K562 (cell line): ENCODE measurements around the gene ATP6V0D1. TPM values are rescaled to one million over a fixed set of nuclear protein-coding genes. Genes with fewer than 3 reads are reported as not detected.

Source experiments
- ATAC-seq: fragments of 200-7000 bp; cut with Tn5 transposase; 3 replicates; pipeline ENCODE4 v1.9.1; 2020; ENCODE audit warnings: moderate library complexity
- BruUV-seq: library from RNA; stranded (reverse); fragments of 400-500 nt; replicated peaks from 2 replicates; lab custom pipeline; 2021; lab: Mats Ljungman, UMichigan
- CTCF ChIA-PET: fragments of 300-600 bp; formaldehyde crosslinking; extraction: SDS; loops from one replicate; lab custom pipeline; 2021; ENCODE audit warnings: low intra/inter-chr PET ratio; lab: Yijun Ruan, JAX
- POLR2A ChIA-PET: fragments of 300-600, 350-650 bp; sonication (Branson Sonifier 250); formaldehyde crosslinking; extraction: SDS; loops from one replicate; lab custom pipeline; 2021; ENCODE audit warnings: antibody characterized with exemption, inconsistent platforms; lab: Yijun Ruan, JAX
- DNase-seq, 4 experiments: peaks; one replicate each; pipeline versions ENCODE4 v3.0.0 to v3.0.0-alpha.2; 2011 to 2018; ENCODE audit warnings: low spot score in 3 of 4, mixed read lengths in 3 of 4; ENCODE audit errors: extremely low read depth in 1 of 4
- FAIRE-seq: peaks from 2 replicates; lab custom pipeline; 2011; peaks lifted over from hg19 to GRCh38; lab: Jason Lieb, UNC
- H2AFZ ChIP-seq: 2 replicates; pipeline ENCODE4 v1.6.0; 2011; ENCODE audit warnings: low read depth, low read length, control low read depth, inconsistent platforms
- H3K27ac ChIP-seq: fragments of 200-600 bp; 3 replicates; pipeline ENCODE4 v1.8.0; 2011; ENCODE audit warnings: low read depth, mild to moderate bottlenecking, control low read depth, inconsistent platforms, low read length, moderate library complexity, mixed read lengths; ENCODE audit errors: extremely low read depth
- H3K27me3 ChIP-seq, 2 experiments: fragments of 300-600 bp in 1 of 2; 2 replicates in 1 of 2; 3 replicates in 1 of 2; pipeline versions ENCODE4 v1.6.0 to v1.8.0; 2011; ENCODE audit warnings: inconsistent platforms in 2 of 2, low read length in 2 of 2, mild to moderate bottlenecking in 1 of 2, mixed read lengths in 1 of 2, moderate library complexity in 1 of 2; ENCODE audit not compliant: control insufficient read depth in 2 of 2, insufficient read depth in 2 of 2
- H3K36me3 ChIP-seq: fragments of 300-600 bp; 3 replicates; pipeline ENCODE4 v1.8.0; 2011; ENCODE audit warnings: mild to moderate bottlenecking, low read length, inconsistent platforms; ENCODE audit not compliant: control insufficient read depth, insufficient read depth
- H3K4me1 ChIP-seq, 2 experiments: fragments of 200-600 bp in 1 of 2; replicated peaks in 1 of 2; 2 replicates in 1 of 2; 3 replicates in 1 of 2; pipeline versions ENCODE4 v1.5.1 to v1.8.0; 2011; ENCODE audit warnings: inconsistent platforms in 2 of 2, low read length in 2 of 2, mild to moderate bottlenecking in 1 of 2, mixed read lengths in 1 of 2, moderate library complexity in 1 of 2; ENCODE audit not compliant: control insufficient read depth in 2 of 2, insufficient read depth in 2 of 2
- H3K4me2 ChIP-seq: 2 replicates; pipeline ENCODE4 v1.6.1; 2011; ENCODE audit warnings: low read length, control low read depth, inconsistent platforms, mixed read lengths; ENCODE audit not compliant: insufficient read depth
- H3K4me3 ChIP-seq: fragments of 200-600 bp; sonication (generic), shearing (Covaris generic); 2 replicates; pipeline ENCODE4 v1.5.1; 2016; ENCODE audit warnings: control low read depth, inconsistent platforms
- H3K79me2 ChIP-seq: fragments of 200-600 bp; 3 replicates; pipeline ENCODE4 v1.8.0; 2011; ENCODE audit warnings: low read length, inconsistent platforms; ENCODE audit not compliant: control insufficient read depth, insufficient read depth
- H3K9ac ChIP-seq, 2 experiments: 2 replicates each; pipeline versions ENCODE4 v1.6.0 to v1.6.1; 2011; ENCODE audit warnings: low read depth in 2 of 2, low read length in 2 of 2, control low read depth in 1 of 2, inconsistent platforms in 1 of 2, mild to moderate bottlenecking in 1 of 2, mixed read lengths in 1 of 2; ENCODE audit not compliant: insufficient read depth in 1 of 2
- H3K9me1 ChIP-seq: one replicate; pipeline ENCODE4 v1.6.0; 2011; ENCODE audit warnings: inconsistent platforms, mild to moderate bottlenecking, low read length, moderate library complexity; ENCODE audit not compliant: control insufficient read depth, insufficient read depth
- H3K9me3 ChIP-seq: replicated peaks from 2 replicates; pipeline ENCODE4 v1.5.1; 2011; ENCODE audit warnings: low read depth, low read length, inconsistent platforms; ENCODE audit not compliant: control insufficient read depth, insufficient read depth
- H4K20me1 ChIP-seq: replicated peaks from 2 replicates; pipeline ENCODE4 v1.6.1; 2011; ENCODE audit warnings: low read length, inconsistent platforms, mixed read lengths; ENCODE audit not compliant: control insufficient read depth, insufficient read depth
- ARID1B ChIP-seq: fragments of 450-650 bp; IDR thresholded peaks from 2 replicates; pipeline ENCODE4 v1.6.1; 2016; ENCODE audit warnings: antibody characterized with exemption, mild to moderate bottlenecking, inconsistent platforms
- KDM5B ChIP-seq: fragments of 200-600 bp; sonication (generic); IDR thresholded peaks from 2 replicates; pipeline ENCODE4 v1.6.1; 2012; ENCODE audit warnings: low read depth, mild to moderate bottlenecking, moderate library complexity, low read length, control low read depth, inconsistent platforms; ENCODE audit not compliant: insufficient replicate concordance
- PYGO2 ChIP-seq: fragments of 450-650 bp; IDR thresholded peaks from 2 replicates; pipeline ENCODE4 v1.6.1; 2016; ENCODE audit warnings: mild to moderate bottlenecking, missing genetic modification characterization, moderate library complexity, missing compliant biosample characterization
- U2AF2 ChIP-seq: fragments of 200-400 bp; formaldehyde crosslinking; optimal IDR thresholded peaks from 2 replicates; pipeline ENCODE3; 2017; ENCODE audit warnings: low read depth, mild to moderate bottlenecking, low read length
- ZC3H11A ChIP-seq: IDR thresholded peaks from 2 replicates; pipeline ENCODE4 v1.6.1; 2012; ENCODE audit warnings: low read depth, low read length, improper control_type of control experiment
- ZC3H8 ChIP-seq: fragments of 450-650 bp; IDR thresholded peaks from 2 replicates; pipeline ENCODE4 v1.6.1; 2017
- ZKSCAN8 ChIP-seq: fragments of 200-800 bp; sonication (Bioruptor generic); IDR thresholded peaks from 2 replicates; pipeline ENCODE4 v1.6.1; 2016; ENCODE audit warnings: missing genetic modification characterization, missing compliant biosample characterization
- ZNF197 ChIP-seq: fragments of 200-800 bp; sonication (Bioruptor generic); IDR thresholded peaks from 2 replicates; pipeline ENCODE4 v1.6.1; 2016; ENCODE audit warnings: low read depth, missing genetic modification characterization, missing compliant biosample characterization
- ZNF551 ChIP-seq: fragments of 250-450 bp; sonication (Bioruptor Pico); IDR thresholded peaks from 2 replicates; pipeline ENCODE4 v1.5.0; 2021; ENCODE audit warnings: mild to moderate bottlenecking, moderate library complexity
- WGBS: fragments of 100-300 bp; shearing (Covaris generic); methylation state at CpG from one replicate; pipeline ENCODE4 v1.1.6; 2016; ENCODE audit warnings: low coverage, mixed read lengths; ENCODE audit not compliant: insufficient coverage; ENCODE audit errors: missing lambda C conversion rate; 5-methylcytosine and 5-hydroxymethylcytosine counted together
- in situ Hi-C: fragments of 300-500 bp; cut with MboI; formaldehyde crosslinking; loops from 4 replicates; pipeline ENCODE4 v1.15.0; 2018; ENCODE audit warnings: inconsistent platforms, mixed read lengths
- intact Hi-C: fragments of 100-400 bp; cut with micrococcal nuclease; formaldehyde crosslinking; loops from 2 replicates; pipeline ENCODE4 v1.14.2; 2022
- polyA plus RNA-seq, 8 experiments: library from polyadenylated mRNA; depleted of rRNA in 4 of 8; stranded (reverse) in 5 of 8; unstranded in 3 of 8; fragments of >200 nt; fragmentation: Nextera tagmentation in 2 of 8; fragmentation: Illumina TruSeq in 1 of 8; extraction: Ambion mirVana in 2 of 8; extraction: Trizol in 1 of 8; gene quantifications; 2 replicates each; pipeline versions ENCODE4 v1.2.1 to v1.2.3, GENCODE V29; 2011 to 2014; ENCODE audit warnings: inconsistent platforms in 1 of 8, missing spikeins in 1 of 8
- total RNA-seq, 7 experiments: library from RNA; depleted of rRNA in 6 of 7; stranded (reverse); fragments of >200 nt in 6 of 7; fragmentation: Illumina TruSeq in 2 of 7; extraction: Trizol in 2 of 7; gene quantifications; 2 replicates each; pipeline versions ENCODE4 v1.2.1 to v1.2.3, GENCODE V29; 2011 to 2021; ENCODE audit warnings: low replicate concordance in 1 of 7
- TF ChIP-seq, protein P1 (sequence below): fragments of 250-450 bp; sonication (Bioruptor Pico); IDR thresholded peaks from 2 replicates; pipeline ENCODE4 v1.5.0; 2021; ENCODE audit warnings: mild to moderate bottlenecking, moderate library complexity
- TF ChIP-seq, protein P2 (sequence below): fragments of 250-450 bp; sonication (Bioruptor Pico); IDR thresholded peaks from 2 replicates; pipeline ENCODE4 v1.8.0; 2022; ENCODE audit warnings: moderate library complexity, mild to moderate bottlenecking, inconsistent platforms
- TF ChIP-seq, protein P3 (sequence below), 2 experiments: fragments of 250-450 bp in 1 of 2; fragments of 450-650 bp in 1 of 2; sonication (Bioruptor Pico) in 1 of 2; IDR thresholded peaks; 2 replicates each; pipeline versions ENCODE4 v1.6.1 to v1.8.0; 2016 to 2021; ENCODE audit warnings: mild to moderate bottlenecking in 2 of 2, moderate library complexity in 2 of 2, missing compliant biosample characterization in 1 of 2, missing genetic modification characterization in 1 of 2
- TF ChIP-seq, protein P4 (sequence below): conservative IDR thresholded peaks from 2 replicates; pipeline ENCODE4 v1.6.1; 2011; ENCODE audit warnings: low read depth, mild to moderate bottlenecking, low read length; ENCODE audit not compliant: control insufficient read depth

The ATP6V0D1 gene
- total and polyA plus RNA-seq, 9 of the 15 experiments (the other 6 are each of a cell fraction or from before 2014, with no cell fraction given): 23.2 to 69.7 (median 45.6) TPM

DNA sequence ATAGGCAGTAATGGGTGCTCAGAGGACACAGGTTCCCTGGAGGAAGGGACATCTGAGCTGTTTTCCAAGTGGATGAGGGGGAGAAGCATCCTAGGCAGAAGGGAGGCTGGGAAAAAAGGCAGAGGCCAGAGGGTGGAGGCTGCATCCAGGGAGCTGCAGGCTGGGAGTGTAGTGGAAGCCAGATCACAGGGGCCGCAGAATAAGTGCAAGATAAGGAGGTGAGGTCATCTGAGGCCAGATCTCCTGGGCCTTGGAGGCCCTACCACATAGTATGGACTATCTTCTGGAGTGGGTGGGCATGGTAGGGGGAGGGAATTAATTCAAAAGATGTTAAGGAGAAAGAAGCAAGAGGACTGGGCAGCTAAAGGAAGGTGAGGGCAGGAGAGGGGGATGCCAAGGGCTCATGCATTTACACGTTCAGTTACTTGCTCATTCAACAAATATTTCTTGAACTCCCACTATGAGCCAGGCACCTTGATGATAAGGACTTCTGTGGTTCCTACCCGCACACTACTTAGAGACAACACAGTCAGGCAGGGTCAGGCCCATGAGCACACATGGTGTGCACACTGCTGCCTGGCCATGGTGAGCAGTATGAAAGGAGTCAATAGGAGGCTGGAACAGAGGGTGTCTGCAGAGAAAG is 45.3 kb upstream of the ATP6V0D1 start:
- Histone ChIP-seq H2AFZ (0 out of 2 replicates have a peak overlapping the region, but pooled peaks have one; percentile 14), H3K27me3 (no peaks in the 10 kb centered on the region), H3K4me2 (peak overlapping the region; percentile 49), H3K9me3 (no peaks in the 10 kb centered on the region), H3K9me1 (no peaks in the 10 kb centered on the region), H3K36me3 (no peaks in the 10 kb centered on the region), H3K79me2 (peaks cover 12% of the 10 kb centered on the region; the same call in 2 of the 3 replicates), H3K4me1 (peaks cover 33 to 63% of the 10 kb centered on the region in 2 experiments), H3K9ac (peak overlapping the region; percentile 18 to 65; a peak in 2 of 4 replicates), H4K20me1 (no peaks in the 10 kb centered on the region; the same call in 1 of the 2 replicates), H3K27ac (no peak overlapping the region), H3K4me3 (no peak overlapping the region)
- in situ Hi-C loops (loop anchor here (10.0 kb wide), 2 partner anchors 399 to 719 kb away; partner anchors contain the start of gene PLA2G15), intact Hi-C loops (loop anchor here (10.0 kb wide), 1 partner anchor 409 kb away; the partner anchor contains the start of genes CTRL and PSMB10)
- 0% methylated on average over 3 of the region's 3 CpGs for WGBS
- ATAC-seq: peak; percentile 28
- ChIA-PET CTCF (interaction anchor here (0.5 to 1.0 kb wide), 2 partner anchors 33 to 137 kb away, joined by 3 read pairs; no protein-coding TSS in a partner anchor), POLR2A (interaction anchor here (0.6 to 1.9 kb wide), 4 partner anchors 15 to 388 kb away, joined by 3 to 8 read pairs (median 4); partner anchors contain the start of genes C16orf86, CTCF and ENKD1)
- DNase-seq: peak in 3 of 4 experiments; percentile 47 to 69 (median 57)
- peak; percentile 87 for FAIRE-seq
- no TSS peak for BruUV-seq
- TF ChIP-seq ZKSCAN8 (CRISPR knock-in tag) (no peak), ZNF551 (CRISPR knock-in tag) (no peak), PYGO2 (tag) (no peak), ZC3H11A (no peak), ARID1B (peak; percentile 77), ZNF197 (CRISPR knock-in tag) (no peak), ZC3H8 (no peak), KDM5B (no peak), U2AF2 (no peak)
- TF ChIP-seq, protein P1, sequence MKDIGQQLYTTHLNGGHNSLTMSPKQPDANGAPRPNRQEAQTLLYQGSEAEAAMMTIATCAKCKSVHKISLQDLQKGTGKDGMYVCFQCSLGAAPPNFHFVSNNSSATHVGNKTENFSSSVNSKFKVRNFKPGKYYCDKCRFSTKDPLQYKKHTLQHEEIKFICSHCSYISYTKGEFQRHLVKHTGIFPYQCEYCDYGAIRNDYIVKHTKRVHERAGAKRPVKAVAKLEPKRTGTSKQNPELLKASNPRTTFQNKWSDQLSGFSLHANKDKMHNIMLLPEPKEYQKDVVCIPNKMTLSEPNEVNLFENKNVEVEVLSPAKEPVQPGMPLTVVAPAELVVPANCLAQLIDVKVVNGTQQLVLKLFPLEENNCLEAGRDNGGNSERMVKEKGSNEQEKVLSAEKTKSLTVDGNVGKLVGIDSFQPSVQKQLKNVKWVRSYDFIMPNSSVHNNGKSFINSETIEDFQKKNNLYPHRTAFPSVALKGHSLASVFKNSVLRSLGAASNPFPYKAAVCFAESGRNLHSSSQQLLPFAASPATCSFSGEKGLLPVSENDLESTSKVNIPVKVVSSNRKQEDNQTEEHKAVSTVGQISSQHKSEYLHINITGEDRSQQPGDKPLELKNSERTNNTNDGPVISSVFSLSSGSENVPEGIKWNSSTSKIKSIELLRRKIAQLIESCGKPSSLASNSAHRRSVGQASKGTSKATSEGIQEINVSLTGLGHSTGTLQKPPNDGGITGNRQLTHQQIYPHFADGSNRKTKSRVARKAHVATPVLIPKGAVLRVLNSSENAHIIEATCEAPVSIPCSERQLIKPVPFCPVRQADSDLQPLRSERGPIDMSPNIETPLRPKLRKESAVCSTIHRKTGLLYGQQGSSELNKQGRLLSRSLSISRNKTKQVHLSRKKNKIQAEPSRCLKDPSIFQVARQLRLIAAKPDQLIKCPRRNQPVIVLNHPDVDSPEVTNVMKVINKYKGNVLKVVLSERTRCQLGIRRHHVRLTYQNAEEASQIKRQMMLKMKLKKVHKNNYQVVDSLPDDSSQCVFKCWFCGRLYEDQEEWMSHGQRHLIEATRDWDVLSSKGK (CRISPR knock-in tag): no peak
- TF ChIP-seq, protein P2, sequence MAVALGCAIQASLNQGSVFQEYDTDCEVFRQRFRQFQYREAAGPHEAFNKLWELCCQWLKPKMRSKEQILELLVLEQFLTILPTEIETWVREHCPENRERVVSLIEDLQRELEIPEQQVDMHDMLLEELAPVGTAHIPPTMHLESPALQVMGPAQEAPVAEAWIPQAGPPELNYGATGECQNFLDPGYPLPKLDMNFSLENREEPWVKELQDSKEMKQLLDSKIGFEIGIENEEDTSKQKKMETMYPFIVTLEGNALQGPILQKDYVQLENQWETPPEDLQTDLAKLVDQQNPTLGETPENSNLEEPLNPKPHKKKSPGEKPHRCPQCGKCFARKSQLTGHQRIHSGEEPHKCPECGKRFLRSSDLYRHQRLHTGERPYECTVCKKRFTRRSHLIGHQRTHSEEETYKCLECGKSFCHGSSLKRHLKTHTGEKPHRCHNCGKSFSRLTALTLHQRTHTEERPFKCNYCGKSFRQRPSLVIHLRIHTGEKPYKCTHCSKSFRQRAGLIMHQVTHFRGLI: no peak
- TF ChIP-seq, protein P3, sequence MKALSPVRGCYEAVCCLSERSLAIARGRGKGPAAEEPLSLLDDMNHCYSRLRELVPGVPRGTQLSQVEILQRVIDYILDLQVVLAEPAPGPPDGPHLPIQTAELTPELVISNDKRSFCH (CRISPR knock-in tag; IDR thresholded peaks at IDR 0.05): no peak
- TF ChIP-seq, protein P3 (tag; IDR thresholded peaks at IDR 0.05): 0 out of 2 replicates have a peak, but pooled peaks have one; percentile 16
- TF ChIP-seq, protein P4, sequence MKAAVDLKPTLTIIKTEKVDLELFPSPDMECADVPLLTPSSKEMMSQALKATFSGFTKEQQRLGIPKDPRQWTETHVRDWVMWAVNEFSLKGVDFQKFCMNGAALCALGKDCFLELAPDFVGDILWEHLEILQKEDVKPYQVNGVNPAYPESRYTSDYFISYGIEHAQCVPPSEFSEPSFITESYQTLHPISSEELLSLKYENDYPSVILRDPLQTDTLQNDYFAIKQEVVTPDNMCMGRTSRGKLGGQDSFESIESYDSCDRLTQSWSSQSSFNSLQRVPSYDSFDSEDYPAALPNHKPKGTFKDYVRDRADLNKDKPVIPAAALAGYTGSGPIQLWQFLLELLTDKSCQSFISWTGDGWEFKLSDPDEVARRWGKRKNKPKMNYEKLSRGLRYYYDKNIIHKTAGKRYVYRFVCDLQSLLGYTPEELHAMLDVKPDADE: no peak
